PFSK-1 (cell line): ENCODE measurements around the gene ITGBL1.

Experiments
- FOXP2 ChIP-seq: optimal IDR thresholded peaks from 2 replicates; pipeline ENCODE3; 2011; ENCODE audit warnings: borderline replicate concordance, control low read depth, inconsistent platforms; ENCODE audit not compliant: insufficient read depth; ENCODE audit errors: extremely low read length, extremely low read depth
- POLR2AphosphoS5 ChIP-seq: IDR thresholded peaks from 2 replicates; pipeline ENCODE4 v1.6.1; 2012; ENCODE audit warnings: low read depth, mild to moderate bottlenecking, control low read depth, low read length, moderate library complexity
- REST ChIP-seq, 2 experiments: IDR thresholded peaks; 2 replicates each; pipeline versions ENCODE4 v1.6.1 to v1.8.0; 2011 to 2012; ENCODE audit warnings: low read depth in 2 of 2, low read length in 2 of 2, control low read depth in 1 of 2, inconsistent platforms in 1 of 2, mild to moderate bottlenecking in 1 of 2, moderate library complexity in 1 of 2; ENCODE audit not compliant: insufficient read depth in 1 of 2
- SIN3A ChIP-seq: IDR thresholded peaks from 2 replicates; pipeline ENCODE4 v1.6.1; 2012; ENCODE audit warnings: mild to moderate bottlenecking, low read length, moderate library complexity, borderline replicate concordance; ENCODE audit not compliant: insufficient read depth
- TAF1 ChIP-seq: IDR thresholded peaks from 2 replicates; pipeline ENCODE4 v1.6.1; 2012; ENCODE audit warnings: low read length, control low read depth, borderline replicate concordance; ENCODE audit not compliant: insufficient read depth

- no peak for TF ChIP-seq TAF1
- TF ChIP-seq REST (IDR thresholded peaks at IDR 0.05; ENCODE audit: insufficient read depth in 1 of 2, low read depth in 2 of 2, low read length in 2 of 2), result no peak
- no peak for TF ChIP-seq POLR2AphosphoS5
- TF ChIP-seq SIN3A, result no peak
- TF ChIP-seq FOXP2, result no peak
Observed at GRCh38 chr13:101639711-101640110, 187.2 kb downstream of the ITGBL1 start.
